ENCODE measurements around the gene PNPLA4.

The PNPLA4 gene

GRCh38 chrX:7852166-7852565 is 75.0 kb downstream of the PNPLA4 start:
- DNase-seq = no peak

Data from activated CD8-positive, alpha-beta memory T cell treated with anti-CD3 and anti-CD28 coated beads for 24 hours (primary cell).